ENCODE measurements around the gene GGT6.
"Not testable (repeated sequence)": the region's sequence is repeated elsewhere in the genome, so short reads cannot be mapped to it uniquely, and the experiment has no call there.

The GGT6 gene

DNA sequence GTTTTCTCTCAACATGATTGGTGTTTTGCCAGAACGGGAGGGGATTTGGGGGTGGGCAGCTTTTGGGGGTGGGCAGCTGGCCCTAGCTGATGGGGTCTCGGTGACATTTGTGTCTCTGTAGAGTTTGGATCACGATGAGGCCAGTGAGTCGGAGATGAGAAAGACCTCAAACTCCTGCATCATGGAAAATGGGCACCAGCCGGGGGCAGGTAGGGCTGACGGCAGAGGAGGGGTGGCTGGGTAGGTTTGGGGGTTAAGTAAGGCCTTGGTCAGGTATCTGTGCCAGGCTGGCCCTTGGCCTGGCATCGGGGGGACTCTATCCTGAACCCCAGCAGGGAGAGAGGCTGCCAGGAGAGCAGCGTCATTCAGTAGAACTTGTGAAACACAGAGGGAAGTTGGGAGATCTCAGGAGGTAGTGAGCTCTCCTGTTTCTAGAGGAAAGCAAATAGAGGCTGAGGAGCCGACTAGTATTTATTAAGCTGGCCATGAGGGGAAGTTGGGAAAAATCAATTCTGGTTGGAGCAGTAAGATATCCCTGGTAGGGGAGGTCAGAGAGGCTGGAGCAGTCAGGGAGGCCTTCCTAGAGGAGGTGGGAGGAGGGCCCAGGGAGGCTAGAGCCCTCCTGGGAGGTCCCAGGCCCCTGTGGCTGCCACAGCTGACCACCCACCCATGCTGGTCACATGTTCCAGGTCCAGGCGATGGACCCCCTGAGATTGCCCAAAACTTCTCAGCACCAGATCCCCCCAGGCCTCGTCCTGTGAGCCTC is 32.0 kb upstream of the GGT6 start:
- DNase-seq (ENCODE audit: low read depth, low spot score), result no peak
- no peak overlapping the region for H3K27ac ChIP-seq

DNA sequence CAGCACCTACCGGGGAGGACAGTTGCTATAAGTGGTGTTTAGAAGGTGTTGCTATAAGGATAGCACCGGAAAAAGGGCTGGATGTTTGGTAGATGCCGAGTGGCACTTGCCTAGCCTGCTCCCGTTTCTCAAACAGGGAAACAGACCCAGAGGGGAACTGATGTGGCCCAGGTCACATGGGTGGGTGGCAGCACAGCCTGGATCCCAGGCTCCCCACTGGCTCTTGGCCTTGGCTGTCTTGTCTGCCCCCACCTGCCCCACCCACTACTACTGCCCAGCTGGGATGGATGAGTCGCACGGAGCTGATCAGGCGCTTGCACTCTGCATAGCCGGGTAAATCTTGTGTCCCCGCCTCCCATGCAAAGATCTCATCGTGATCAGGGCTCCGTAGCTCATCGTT is 31.2 kb upstream of the GGT6 start:
- H3K27ac ChIP-seq, result no peak overlapping the region
- DNase-seq (ENCODE audit: low read depth, low spot score), result no peak

DNA sequence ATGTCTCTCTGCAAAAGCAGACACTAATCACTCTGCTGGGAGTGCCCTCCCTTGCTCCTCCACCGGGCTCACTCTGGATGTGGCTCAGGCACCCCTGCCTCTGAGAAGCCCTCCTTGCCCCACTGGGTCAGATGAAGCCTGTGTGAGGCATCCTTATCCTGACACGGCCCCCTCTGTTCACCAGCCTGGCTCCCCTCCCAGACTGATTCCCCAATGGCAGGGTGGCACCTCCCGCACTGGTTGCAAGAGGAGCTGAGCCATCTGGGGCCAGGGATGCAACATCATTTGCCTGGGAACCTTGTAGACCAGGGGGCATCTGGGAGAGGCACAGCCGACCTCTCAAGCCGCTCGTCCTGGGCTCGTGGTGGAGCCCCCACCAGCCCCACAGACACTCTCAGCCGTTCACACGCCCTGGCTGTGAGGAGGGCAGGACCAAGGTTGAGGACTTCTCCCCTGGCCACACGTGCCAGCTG is 30.6 kb upstream of the GGT6 start:
- no peak overlapping the region for H3K27ac ChIP-seq
- no peak for DNase-seq (ENCODE audit: low read depth, low spot score)

DNA sequence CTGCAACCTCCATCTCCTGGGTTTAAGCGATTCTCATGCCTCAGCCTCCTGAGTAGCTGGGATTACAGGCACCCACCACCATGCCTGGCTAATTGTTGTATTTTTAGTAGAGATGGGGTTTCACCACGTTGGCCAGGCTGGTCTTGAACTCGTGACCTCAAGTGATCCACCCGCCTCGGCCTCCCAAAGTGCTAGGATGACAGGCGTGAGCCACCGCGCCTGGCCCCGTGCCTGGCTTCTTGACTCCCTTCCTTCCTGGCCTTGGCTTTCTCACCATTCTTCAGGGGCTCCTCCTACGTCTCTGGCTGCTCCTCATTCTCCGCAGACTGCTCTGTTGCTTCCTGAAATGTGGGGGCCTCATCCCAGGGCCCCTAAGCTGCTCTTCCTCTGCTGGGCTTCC is 29.7 kb upstream of the GGT6 start:
- not testable (repeated sequence) for DNase-seq (ENCODE audit: low read depth, low spot score); H3K27ac ChIP-seq

DNA sequence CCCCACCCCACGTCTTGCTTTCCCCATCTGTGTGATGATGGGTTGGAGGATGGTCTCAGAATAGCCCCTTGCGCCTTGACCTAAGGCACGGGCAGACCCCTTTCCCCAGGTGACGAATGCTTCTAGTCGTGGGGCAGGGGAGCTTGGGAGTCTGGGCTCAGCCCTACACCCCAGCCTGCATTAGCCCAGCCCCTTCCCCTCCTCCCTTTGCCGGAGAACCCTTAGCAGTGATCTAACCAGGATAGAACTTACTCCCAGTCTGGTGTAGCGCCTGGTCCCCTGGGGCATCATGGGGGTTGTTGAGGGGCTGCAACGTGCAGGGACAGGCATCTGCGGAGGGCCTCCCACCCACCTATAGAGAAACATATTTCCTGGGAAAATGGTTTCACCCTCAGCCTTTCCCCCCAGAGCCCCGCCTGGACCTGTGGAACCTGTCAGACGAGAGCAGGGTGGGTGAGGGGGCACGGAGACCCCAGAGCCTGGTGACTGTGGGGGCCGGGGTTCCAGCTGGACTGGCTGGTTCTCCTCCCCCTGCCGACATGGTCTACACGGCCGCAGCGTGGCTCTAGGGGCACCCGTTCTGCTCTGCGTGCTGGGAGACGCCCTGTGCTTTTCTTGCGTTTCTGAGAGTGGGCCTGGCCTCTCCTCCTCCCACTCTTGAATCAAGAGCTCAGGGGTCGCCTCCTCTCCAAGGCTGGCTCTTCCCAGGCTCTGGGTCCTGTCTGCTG is 28.7 kb upstream of the GGT6 start:
- DNase-seq (ENCODE audit: low read depth, low spot score), result no peak
- H3K27ac ChIP-seq, result no peak overlapping the region

- H3K27ac ChIP-seq, result no peak overlapping the region
- DNase-seq (ENCODE audit: low read depth, low spot score), result no peak
Measured at GRCh38 chr17:4588391-4588790, 28.0 kb upstream of the GGT6 start.

- no peak for DNase-seq (ENCODE audit: low read depth, low spot score)
- no peak overlapping the region for H3K27ac ChIP-seq
Measured at GRCh38 chr17:4587803-4588202, 27.4 kb upstream of the GGT6 start.

GRCh38 chr17:4587195-4587594 is 26.8 kb upstream of the GGT6 start:
- H3K27ac ChIP-seq, result no peak overlapping the region
- DNase-seq (ENCODE audit: low read depth, low spot score), result no peak

DNA sequence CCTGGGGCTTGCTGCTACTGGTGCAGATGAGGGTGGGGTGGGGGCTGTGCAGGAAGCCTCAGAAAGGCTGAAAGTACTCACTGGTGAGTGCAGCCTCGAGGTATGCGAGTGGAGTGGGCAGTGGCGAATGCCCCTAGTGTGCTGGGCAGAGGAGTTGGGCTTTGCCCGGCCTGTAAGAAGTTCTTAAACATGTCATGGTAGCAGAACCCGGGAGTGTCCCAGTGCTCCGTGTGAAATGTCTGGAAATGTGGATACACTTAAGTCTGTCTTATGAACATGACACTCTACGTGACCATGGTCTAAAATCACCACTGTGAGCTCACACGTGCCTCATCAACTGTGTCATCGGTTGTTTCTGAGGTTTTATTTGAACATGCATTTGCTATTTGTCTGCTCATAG is 25.7 kb upstream of the GGT6 start:
- no peak overlapping the region for H3K27ac ChIP-seq

DNA sequence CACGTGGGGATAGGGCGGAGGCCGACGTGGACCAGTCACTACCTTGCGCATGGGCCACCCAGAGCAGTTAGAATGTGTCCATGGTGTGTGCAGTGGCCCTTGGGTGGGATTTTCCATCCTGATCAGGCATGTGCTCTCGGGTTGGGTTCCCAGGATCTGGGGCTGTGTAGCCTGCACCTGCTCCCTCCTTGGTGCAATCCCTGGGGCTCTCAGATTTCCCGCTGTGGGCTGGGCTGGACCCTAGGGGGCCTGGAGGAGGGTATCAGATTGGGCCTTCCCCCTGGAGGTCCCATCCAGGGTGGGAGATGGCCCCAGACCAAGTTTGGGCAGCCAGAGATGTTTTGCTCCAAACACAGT is 25.2 kb upstream of the GGT6 start:
- H3K27ac ChIP-seq, result no peak overlapping the region
- no peak for DNase-seq (ENCODE audit: low read depth, low spot score)

More for the DNA sequence above, 25.7 kb upstream of the GGT6 start:
- no peak for DNase-seq (ENCODE audit: low read depth, low spot score)

- no peak overlapping the region for H3K27ac ChIP-seq
- no peak for DNase-seq (ENCODE audit: low read depth, low spot score)
Measured at GRCh38 chr17:4584917-4585637, 24.7 kb upstream of the GGT6 start.

- H3K27ac ChIP-seq, result no peak within 1 kb of the TSS
- no peak for DNase-seq (ENCODE audit: low read depth, low spot score)
Measured at GRCh38 chr17:4584101-4584916, 23.9 kb upstream of the GGT6 start, which contains the start of gene SMTNL2. Gene SMTNL2 (plus strand): TSS chr17:4584529. CDS start chr17:4584606, 77 bp downstream.

- no peak overlapping the region for H3K27ac ChIP-seq
- DNase-seq (ENCODE audit: low read depth, low spot score), result no peak
Measured at GRCh38 chr17:4583782-4584100, 23.4 kb upstream of the GGT6 start.

GRCh38 chr17:4583206-4583605 is 22.8 kb upstream of the GGT6 start:
- H3K27ac ChIP-seq, result no peak overlapping the region
- DNase-seq (ENCODE audit: low read depth, low spot score), result no peak

- DNase-seq (ENCODE audit: low read depth, low spot score), result no peak
- no peak overlapping the region for H3K27ac ChIP-seq
Measured at GRCh38 chr17:4582691-4583090, 22.3 kb upstream of the GGT6 start.

DNA sequence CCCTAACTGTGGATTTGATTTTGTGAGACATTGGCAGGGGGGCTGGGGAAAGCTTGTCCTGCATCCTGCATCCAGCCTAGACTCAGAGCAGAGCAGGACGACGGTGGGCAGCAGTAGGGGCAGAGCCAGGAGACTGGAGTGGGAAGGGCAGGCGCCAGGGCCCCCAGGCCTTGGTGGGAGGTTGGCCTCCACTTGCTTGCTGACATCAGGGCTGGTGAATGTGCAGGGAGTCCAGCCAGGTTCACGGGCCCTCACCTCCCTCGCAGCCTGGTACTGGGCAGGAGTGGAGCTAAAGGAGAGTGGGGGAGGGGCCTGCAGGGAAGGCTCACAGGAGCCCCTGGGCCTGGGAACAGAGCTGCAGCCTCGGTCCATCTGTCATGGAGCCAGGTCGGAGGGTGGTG is 21.7 kb upstream of the GGT6 start:
- no peak overlapping the region for H3K27ac ChIP-seq
- no peak for DNase-seq (ENCODE audit: low read depth, low spot score)

DNA sequence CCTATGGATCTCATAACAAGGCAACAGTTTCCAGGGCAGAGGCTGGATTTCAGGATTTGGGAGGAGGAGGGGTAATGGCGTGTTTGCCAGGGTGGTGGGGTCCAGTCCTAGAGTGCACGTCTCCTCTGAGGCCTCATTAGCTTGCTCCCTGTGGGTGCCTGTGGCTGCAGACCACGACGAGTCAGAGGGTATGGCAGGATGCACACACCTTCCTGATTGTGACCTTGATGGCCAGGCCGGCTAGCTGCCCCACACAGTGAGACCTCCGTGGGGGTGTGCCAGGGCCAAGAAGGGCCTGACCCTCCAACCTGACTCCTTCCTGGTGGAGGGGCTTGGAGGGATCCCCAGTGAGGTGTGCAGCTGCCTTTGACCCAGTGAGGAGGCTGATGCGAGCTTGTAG is 19.9 kb upstream of the GGT6 start:
- DNase-seq (ENCODE audit: low read depth, low spot score), result no peak
- no peak overlapping the region for H3K27ac ChIP-seq

- no peak overlapping the region for H3K27ac ChIP-seq
- DNase-seq (ENCODE audit: low read depth, low spot score), result peak; percentile 22
Measured at GRCh38 chr17:4579678-4580077, 19.3 kb upstream of the GGT6 start.

DNA sequence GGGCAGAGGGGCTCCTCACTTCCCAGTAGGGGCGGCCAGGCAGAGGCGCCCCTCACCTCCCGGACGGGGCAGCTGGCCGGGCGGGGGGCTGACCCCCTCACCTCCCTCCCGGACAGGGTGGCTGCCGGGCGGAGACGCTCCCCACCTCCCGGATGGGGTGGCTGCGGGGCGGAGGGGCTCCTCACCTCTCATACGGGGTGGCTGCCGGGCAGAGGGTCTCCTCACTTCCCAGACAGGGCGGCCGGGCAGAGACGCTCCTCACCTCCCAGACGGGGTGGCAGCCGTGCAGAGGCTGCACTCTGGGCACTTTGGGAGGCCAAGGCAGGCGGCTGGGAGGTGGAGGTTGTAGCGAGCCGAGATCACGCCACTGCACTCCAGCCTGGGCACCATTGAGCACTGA is 18.0 kb upstream of the GGT6 start:
- H3K27ac ChIP-seq; DNase-seq (ENCODE audit: low read depth, low spot score): not testable (repeated sequence)

DNA sequence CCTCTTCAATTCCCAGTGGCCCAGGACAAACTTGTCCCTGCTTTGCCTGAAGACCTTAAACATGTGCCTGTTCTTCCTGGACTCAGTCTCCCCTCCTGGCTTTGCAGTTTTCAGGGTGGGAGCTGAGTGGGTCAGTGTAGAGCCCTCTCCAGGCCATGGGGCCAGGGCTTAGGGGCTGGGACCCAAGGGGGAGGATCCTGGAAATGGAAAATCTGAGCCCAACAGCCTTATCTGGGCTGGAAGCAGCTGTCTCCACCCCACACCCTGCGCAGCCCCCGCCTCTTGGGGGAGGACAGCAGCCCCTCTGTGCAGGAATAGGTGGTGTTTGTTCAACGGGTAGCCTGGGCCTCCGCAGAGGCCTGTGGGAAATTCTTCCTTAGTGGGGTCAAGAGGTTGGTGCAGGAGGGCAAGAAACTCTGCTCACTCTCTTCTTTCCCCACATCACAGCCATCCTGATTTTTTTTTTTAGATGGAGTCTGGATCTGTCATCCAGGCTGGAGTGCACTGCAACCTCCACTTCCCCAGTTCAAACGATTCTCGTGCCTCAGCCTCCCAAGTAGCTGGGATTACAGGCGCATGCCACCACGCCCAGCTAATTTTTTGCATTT is 17.1 kb upstream of the GGT6 start:
- no peak for DNase-seq (ENCODE audit: low read depth, low spot score)
- no peak overlapping the region for H3K27ac ChIP-seq

Measured in epithelial cell of prostate (primary cell).